Hematopoietic multipotent progenitor cell treated with erythropoietin and hydrocortisone succinate and interleukin-3 and kit ligand, for 15 days (in vitro differentiated cells): ENCODE measurements around the gene SMAD4.
"Not testable (repeated sequence)": the region's sequence is repeated elsewhere in the genome, so short reads cannot be mapped to it uniquely, and the experiment has no call there.

ENCODE experiments used
- DNase-seq: peaks from one replicate; pipeline ENCODE4 v3.0.0-alpha.2; 2015; ENCODE audit warnings: low spot score

The SMAD4 gene

GRCh38 chr18:51111633-51112355, 81.8 kb downstream of the SMAD4 start:
- DNase-seq, result not testable (repeated sequence)

GRCh38 chr18:51116996-51117395, 87.0 kb downstream of the SMAD4 start:
- not testable (repeated sequence) for DNase-seq

- not testable (repeated sequence) for DNase-seq
These were observed 89.5 kb downstream of the SMAD4 start for GRCh38 chr18:51119561-51119960.

- not testable (repeated sequence) for DNase-seq
These were observed 90.0 kb downstream of the SMAD4 start for GRCh38 chr18:51119976-51120375.

GRCh38 chr18:51120809-51121596, 91.0 kb downstream of the SMAD4 start:
- DNase-seq, result no peak

- DNase-seq, result no peak
These were observed 91.5 kb downstream of the SMAD4 start for GRCh38 chr18:51121597-51121857.

- DNase-seq, result no peak
These were observed 92.4 kb downstream of the SMAD4 start for GRCh38 chr18:51122266-51123045.

GRCh38 chr18:51123046-51123395, 93.0 kb downstream of the SMAD4 start:
- DNase-seq, result no peak

GRCh38 chr18:51123481-51123880, 93.5 kb downstream of the SMAD4 start:
- no peak for DNase-seq

- no peak for DNase-seq
These were observed 94.0 kb downstream of the SMAD4 start for GRCh38 chr18:51123936-51124486.

- no peak for DNase-seq
These were observed 96.0 kb downstream of the SMAD4 start for GRCh38 chr18:51125976-51126375.

- DNase-seq, result no peak
These were observed 97.7 kb downstream of the SMAD4 start for GRCh38 chr18:51127664-51128063.

GRCh38 chr18:51128533-51128932, 98.5 kb downstream of the SMAD4 start:
- DNase-seq, result no peak

GRCh38 chr18:51132256-51132935, 102.4 kb downstream of the SMAD4 start:
- DNase-seq, result no peak

GRCh38 chr18:51133580-51134160, 103.7 kb downstream of the SMAD4 start:
- no peak for DNase-seq
